HAP-1 (cell line): ENCODE results near the gene PSMA7.

Experiments used
- DNase-seq, 2 experiments: peaks; one replicate each; pipeline ENCODE4 v3.0.0-alpha.2; 2016 to 2020; ENCODE audit warnings: low spot score in 2 of 2
- H3K27me3 ChIP-seq: fragments of 250-450 bp; sonication (Bioruptor Pico); 2 replicates; pipeline ENCODE4 v1.5.1; 2020; ENCODE audit warnings: low read depth, mild to moderate bottlenecking, moderate library complexity
- H3K36me3 ChIP-seq: fragments of 250-450 bp; sonication (Bioruptor Pico); replicated peaks from 2 replicates; pipeline ENCODE4 v1.5.1; 2020; ENCODE audit warnings: mild to moderate bottlenecking
- H3K4me1 ChIP-seq: fragments of 250-450 bp; sonication (Bioruptor Pico); 2 replicates; pipeline ENCODE4 v1.5.1; 2020; ENCODE audit warnings: mild to moderate bottlenecking
- H3K4me3 ChIP-seq: fragments of 250-450 bp; sonication (Bioruptor Pico); 2 replicates; pipeline ENCODE4 v1.5.1; 2020; ENCODE audit warnings: mild to moderate bottlenecking, moderate library complexity
- H3K9me3 ChIP-seq: fragments of 250-450 bp; sonication (Bioruptor Pico); 2 replicates; pipeline ENCODE4 v1.5.1; 2020; ENCODE audit warnings: mild to moderate bottlenecking, moderate library complexity
- in situ Hi-C: fragments of 300-500 bp; cut with MboI; formaldehyde crosslinking; loops from 3 replicates; pipeline ENCODE4 v1.14.3; 2020; ENCODE audit warnings: low sequenced_read_pairs, inconsistent platforms, mixed read lengths

The PSMA7 gene

GRCh38 chr20:62177307-62177706, 34.1 kb upstream of the PSMA7 start:
- Histone ChIP-seq H3K36me3 (peaks cover 11% of the 10 kb centered on the region), H3K9me3 (no peaks in the 10 kb centered on the region), H3K27me3 (no peaks in the 10 kb centered on the region), H3K4me1 (peaks cover 10% of the 10 kb centered on the region), H3K4me3 (no peak overlapping the region)
- DNase-seq = no peak
- in situ Hi-C loops = no loop called here

- DNase-seq = no peak
- H3K27me3 ChIP-seq = no peaks in the 10 kb centered on the region
- peaks cover 7% of the 10 kb centered on the region for H3K4me1 ChIP-seq
- H3K9me3 ChIP-seq = no peaks in the 10 kb centered on the region
- no peak overlapping the region for H3K4me3 ChIP-seq
- in situ Hi-C loops = no loop called here
- peaks cover 11% of the 10 kb centered on the region for H3K36me3 ChIP-seq
Measured at GRCh38 chr20:62176866-62177265, 33.7 kb upstream of the PSMA7 start.

- in situ Hi-C loops = no loop called here
- H3K9me3 ChIP-seq = no peaks in the 10 kb centered on the region
- H3K4me1 ChIP-seq = no peaks in the 10 kb centered on the region
- no peaks in the 10 kb centered on the region for H3K27me3 ChIP-seq
- no peak for DNase-seq
- H3K36me3 ChIP-seq = peaks cover 7% of the 10 kb centered on the region
- no peak overlapping the region for H3K4me3 ChIP-seq
Measured at GRCh38 chr20:62175711-62176110, 32.5 kb upstream of the PSMA7 start.

- H3K36me3 ChIP-seq = peaks cover 2% of the 10 kb centered on the region
- no peaks in the 10 kb centered on the region for H3K27me3 ChIP-seq
- no peak for DNase-seq
- in situ Hi-C loops = no loop called here
- H3K9me3 ChIP-seq = no peaks in the 10 kb centered on the region
- H3K4me3 ChIP-seq = no peak overlapping the region
- no peaks in the 10 kb centered on the region for H3K4me1 ChIP-seq
Measured at GRCh38 chr20:62174870-62175624, 31.9 kb upstream of the PSMA7 start.

- H3K4me3 ChIP-seq = no peak overlapping the region
- in situ Hi-C loops = no loop called here
- H3K9me3 ChIP-seq = no peaks in the 10 kb centered on the region
- H3K36me3 ChIP-seq = no peaks in the 10 kb centered on the region; the same call in none of the 2 replicates
- DNase-seq = no peak
- no peaks in the 10 kb centered on the region for H3K4me1 ChIP-seq
- H3K27me3 ChIP-seq = no peaks in the 10 kb centered on the region
Measured at GRCh38 chr20:62174021-62174804, 31.0 kb upstream of the PSMA7 start.

GRCh38 chr20:62172666-62173065, 29.5 kb upstream of the PSMA7 start:
- Histone ChIP-seq H3K27me3 (no peaks in the 10 kb centered on the region), H3K9me3 (no peaks in the 10 kb centered on the region), H3K4me1 (no peaks in the 10 kb centered on the region), H3K36me3 (peaks cover 5% of the 10 kb centered on the region; the same call in 1 of the 2 replicates), H3K4me3 (no peak overlapping the region)
- in situ Hi-C loops = no loop called here
- no peak for DNase-seq

GRCh38 chr20:62171245-62171644, 28.1 kb upstream of the PSMA7 start:
- no peak for DNase-seq
- in situ Hi-C loops = no loop called here
- Histone ChIP-seq H3K36me3 (peaks cover 7% of the 10 kb centered on the region), H3K4me3 (no peak overlapping the region), H3K4me1 (no peaks in the 10 kb centered on the region), H3K27me3 (no peaks in the 10 kb centered on the region), H3K9me3 (no peaks in the 10 kb centered on the region)

GRCh38 chr20:62170536-62170935, 27.3 kb upstream of the PSMA7 start:
- Histone ChIP-seq H3K36me3 (peaks cover 14% of the 10 kb centered on the region), H3K27me3 (no peaks in the 10 kb centered on the region), H3K4me1 (no peaks in the 10 kb centered on the region), H3K9me3 (no peaks in the 10 kb centered on the region), H3K4me3 (no peak overlapping the region)
- in situ Hi-C loops = no loop called here
- no peak for DNase-seq

GRCh38 chr20:62168890-62169435, 25.8 kb upstream of the PSMA7 start:
- Histone ChIP-seq H3K4me3 (no peak overlapping the region), H3K9me3 (no peaks in the 10 kb centered on the region), H3K27me3 (no peaks in the 10 kb centered on the region), H3K4me1 (no peaks in the 10 kb centered on the region), H3K36me3 (peaks cover 20% of the 10 kb centered on the region)
- in situ Hi-C loops = no loop called here
- DNase-seq = no peak

- Histone ChIP-seq H3K4me1 (no peaks in the 10 kb centered on the region), H3K36me3 (peaks cover 26% of the 10 kb centered on the region), H3K4me3 (no peak overlapping the region), H3K27me3 (no peaks in the 10 kb centered on the region), H3K9me3 (no peaks in the 10 kb centered on the region)
- in situ Hi-C loops = no loop called here
- no peak for DNase-seq
Measured at GRCh38 chr20:62168061-62168460, 24.9 kb upstream of the PSMA7 start.

- Histone ChIP-seq H3K4me1 (no peaks in the 10 kb centered on the region), H3K9me3 (no peaks in the 10 kb centered on the region), H3K36me3 (peaks cover 31% of the 10 kb centered on the region), H3K27me3 (no peaks in the 10 kb centered on the region), H3K4me3 (no peak overlapping the region)
- in situ Hi-C loops = no loop called here
- DNase-seq = no peak
Measured at GRCh38 chr20:62167474-62167873, 24.3 kb upstream of the PSMA7 start.

GRCh38 chr20:62165762-62166399, 22.7 kb upstream of the PSMA7 start:
- Histone ChIP-seq H3K27me3 (no peaks in the 10 kb centered on the region), H3K4me3 (no peak overlapping the region), H3K9me3 (no peaks in the 10 kb centered on the region), H3K4me1 (no peaks in the 10 kb centered on the region), H3K36me3 (peaks cover 37% of the 10 kb centered on the region)
- DNase-seq = no peak
- in situ Hi-C loops = no loop called here

GRCh38 chr20:62164879-62165761, 21.9 kb upstream of the PSMA7 start:
- in situ Hi-C loops = no loop called here
- DNase-seq = no peak
- H3K36me3 ChIP-seq = peaks cover 37% of the 10 kb centered on the region
- no peaks in the 10 kb centered on the region for H3K9me3 ChIP-seq
- no peaks in the 10 kb centered on the region for H3K4me1 ChIP-seq
- H3K27me3 ChIP-seq = no peaks in the 10 kb centered on the region
- no peak overlapping the region for H3K4me3 ChIP-seq
